Trophoblast cell (in vitro differentiated cells and primary cell): ENCODE results near the gene B4GALNT3.

ENCODE experiments used
- DNase-seq, 2 donors: peaks; one replicate each; pipeline ENCODE4 v3.0.0-alpha.2; 2016
- H2AFZ ChIP-seq: 2 replicates; pipeline ENCODE4 v1.6.1; 2013; ENCODE audit warnings: low read length, moderate library complexity, mild to moderate bottlenecking; ENCODE audit not compliant: insufficient read depth, poor library complexity
- H2AK5ac ChIP-seq: 2 replicates; pipeline ENCODE4 v1.6.1; 2013; ENCODE audit warnings: mild to moderate bottlenecking, low read length
- H2BK120ac ChIP-seq: 2 replicates; pipeline ENCODE4 v1.6.1; 2013; ENCODE audit warnings: low read length, mild to moderate bottlenecking, moderate library complexity; ENCODE audit not compliant: insufficient read depth, poor library complexity
- H2BK12ac ChIP-seq: 2 replicates; pipeline ENCODE4 v1.6.1; 2013; ENCODE audit warnings: mild to moderate bottlenecking, low read length, moderate library complexity
- H2BK5ac ChIP-seq: 2 replicates; pipeline ENCODE4 v1.6.1; 2013; ENCODE audit warnings: low read length, low read depth, moderate library complexity, mild to moderate bottlenecking; ENCODE audit not compliant: poor library complexity
- H3K14ac ChIP-seq: 2 replicates; pipeline ENCODE4 v1.6.1; 2013; ENCODE audit warnings: mild to moderate bottlenecking, low read length
- H3K18ac ChIP-seq: 2 replicates; pipeline ENCODE4 v1.6.1; 2013; ENCODE audit warnings: mild to moderate bottlenecking, low read length
- H3K23ac ChIP-seq: 2 replicates; pipeline ENCODE4 v1.6.1; 2013; ENCODE audit warnings: low read length
- H3K27ac ChIP-seq: 2 replicates; pipeline ENCODE4 v1.5.1; 2013; ENCODE audit warnings: low read depth, mild to moderate bottlenecking, inconsistent platforms, low read length, moderate library complexity
- H3K27me3 ChIP-seq: 2 replicates; pipeline ENCODE4 v1.6.1; 2013; ENCODE audit warnings: inconsistent platforms, mild to moderate bottlenecking, low read length, moderate library complexity; ENCODE audit not compliant: insufficient read depth
- H3K36me3 ChIP-seq, 2 experiments: 1 replicate in 1 of 2; 2 replicates in 1 of 2; pipeline ENCODE4 v1.6.1; 2013; ENCODE audit warnings: low read length in 2 of 2, mild to moderate bottlenecking in 2 of 2, moderate library complexity in 1 of 2; ENCODE audit not compliant: insufficient read depth in 2 of 2, control insufficient read depth in 1 of 2
- H3K4ac ChIP-seq: 2 replicates; pipeline ENCODE4 v1.6.1; 2013; ENCODE audit warnings: low read depth, mild to moderate bottlenecking, low read length, moderate library complexity
- H3K4me1 ChIP-seq, 2 experiments: 1 replicate in 1 of 2; 2 replicates in 1 of 2; pipeline ENCODE4 v1.6.1; 2013; ENCODE audit warnings: low read length in 2 of 2, mild to moderate bottlenecking in 2 of 2, moderate library complexity in 1 of 2; ENCODE audit not compliant: insufficient read depth in 2 of 2, control insufficient read depth in 1 of 2
- H3K4me2 ChIP-seq: 2 replicates; pipeline ENCODE4 v1.6.1; 2013; ENCODE audit warnings: inconsistent platforms, mild to moderate bottlenecking, low read length, moderate library complexity
- H3K4me3 ChIP-seq: 2 replicates; pipeline ENCODE4 v1.5.1; 2013; ENCODE audit warnings: mild to moderate bottlenecking, low read depth, low read length, inconsistent platforms
- H3K79me1 ChIP-seq: one replicate; pipeline ENCODE4 v1.6.1; 2013; ENCODE audit warnings: low read length
- H3K79me2 ChIP-seq: 2 replicates; pipeline ENCODE4 v1.6.1; 2013; ENCODE audit warnings: low read length, mild to moderate bottlenecking; ENCODE audit not compliant: control insufficient read depth, insufficient read depth, poor library complexity
- H3K9ac ChIP-seq: 2 replicates; pipeline ENCODE4 v1.6.1; 2013; ENCODE audit warnings: mild to moderate bottlenecking, low read length
- H3K9me3 ChIP-seq: 2 replicates; pipeline ENCODE4 v1.6.1; 2013; ENCODE audit warnings: low read depth, mild to moderate bottlenecking, control low read depth, inconsistent platforms, low read length; ENCODE audit not compliant: insufficient read depth
- H4K12ac ChIP-seq: 2 replicates; pipeline ENCODE4 v1.6.1; 2013; ENCODE audit warnings: low read depth, mild to moderate bottlenecking, low read length, moderate library complexity
- H4K8ac ChIP-seq: 2 replicates; pipeline ENCODE4 v1.6.1; 2013; ENCODE audit warnings: low read depth, mild to moderate bottlenecking, low read length, moderate library complexity
- H4K91ac ChIP-seq: one replicate; pipeline ENCODE4 v1.6.1; 2013; ENCODE audit warnings: low read depth, mild to moderate bottlenecking, low read length, moderate library complexity
- WGBS: extraction: QIAGEN DNeasy Blood & Tissue Kit; methylation state at CpG from one replicate; pipeline ENCODE4 v1.1.7; 2013; ENCODE audit warnings: missing lambda C conversion rate; ENCODE audit not compliant: insufficient read length, insufficient coverage; ENCODE audit errors: extremely low coverage; 5-methylcytosine and 5-hydroxymethylcytosine counted together

Gene B4GALNT3

DNA sequence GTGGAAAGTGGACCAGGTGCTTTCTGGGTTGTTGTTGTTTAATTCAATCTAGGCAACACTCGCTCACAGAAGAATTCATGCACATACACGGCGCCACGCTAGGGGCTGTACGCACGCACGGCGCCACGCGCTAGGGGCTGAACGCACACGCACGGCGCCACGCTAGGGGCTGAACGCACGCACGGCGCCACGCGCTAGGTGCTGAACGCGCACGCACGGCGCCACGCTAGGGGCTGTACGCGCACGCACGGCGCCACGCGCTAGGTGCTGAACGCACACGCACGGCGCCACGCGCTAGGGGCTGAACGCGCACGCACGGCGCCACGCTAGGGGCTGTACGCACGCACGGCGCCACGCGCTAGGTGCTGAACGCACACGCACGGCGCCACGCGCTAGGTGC lies 149.2 kb downstream of the B4GALNT3 start:
- DNase-seq = peak; percentile 72 to 78
- Histone ChIP-seq H4K8ac (no peak overlapping the region), H3K4me3 (no peak overlapping the region), H4K91ac (no peak overlapping the region), H3K9ac (no peak overlapping the region), H3K4me2 (no peak overlapping the region), H3K79me2 (no peaks in the 10 kb centered on the region), H3K14ac (no peak overlapping the region), H3K27me3 (no peaks in the 10 kb centered on the region), H3K18ac (no peak overlapping the region), H3K36me3 (no peaks in the 10 kb centered on the region), H2AFZ (no peak overlapping the region), H3K79me1 (no peaks in the 10 kb centered on the region), H3K4ac (no peak overlapping the region), H4K12ac (no peak overlapping the region), H3K23ac (no peak overlapping the region), H3K9me3 (no peaks in the 10 kb centered on the region), H2AK5ac (no peak overlapping the region), H3K4me1 (peaks cover 5 to 9% of the 10 kb centered on the region in 2 experiments), H2BK120ac (no peak overlapping the region), H2BK5ac (no peak overlapping the region), H3K27ac (no peak overlapping the region), H2BK12ac (no peak overlapping the region)
- no CpG with 5 or more reads among the region's 58 CpGs for WGBS

DNA sequence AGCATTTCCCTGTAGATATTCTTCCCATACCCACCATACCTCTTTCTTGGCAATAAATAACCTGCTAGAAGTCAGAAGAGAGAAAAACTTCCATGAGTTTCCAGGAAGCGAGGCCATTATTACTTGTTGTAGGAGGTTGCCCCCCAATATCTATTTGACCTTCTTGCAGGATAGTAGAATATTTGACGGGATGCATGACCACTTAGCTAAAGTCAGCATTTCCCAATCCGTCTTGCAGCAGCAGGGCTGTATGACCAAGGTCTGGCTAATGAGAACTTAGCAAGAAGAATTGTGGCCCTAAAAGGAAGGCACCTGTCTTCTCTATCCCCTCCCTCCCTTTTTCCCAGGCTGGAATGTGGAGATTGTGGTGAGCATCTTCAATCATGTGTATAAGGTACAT lies 152.0 kb downstream of the B4GALNT3 start:
- no peak overlapping the region for H4K12ac ChIP-seq
- no peaks in the 10 kb centered on the region for H3K79me2 ChIP-seq
- no peak overlapping the region for H3K18ac ChIP-seq
- DNase-seq = no peak
- no CpG with 5 or more reads among the region's 3 CpGs for WGBS
- no peak overlapping the region for H3K4me2 ChIP-seq
- no peaks in the 10 kb centered on the region for H3K9me3 ChIP-seq
- H3K4me1 ChIP-seq = peaks cover 5 to 9% of the 10 kb centered on the region in 2 experiments
- no peak overlapping the region for H4K8ac ChIP-seq
- no peak overlapping the region for H3K9ac ChIP-seq
- no peak overlapping the region for H2AK5ac ChIP-seq
- no peak overlapping the region for H3K27ac ChIP-seq
- no peak overlapping the region for H2BK12ac ChIP-seq
- H2BK5ac ChIP-seq = no peak overlapping the region
- no peak overlapping the region for H3K4ac ChIP-seq
- peaks cover 3% of the 10 kb centered on the region for H3K79me1 ChIP-seq
- no peak overlapping the region for H2BK120ac ChIP-seq
- H3K23ac ChIP-seq = no peak overlapping the region
- H3K27me3 ChIP-seq = no peaks in the 10 kb centered on the region
- no peak overlapping the region for H3K14ac ChIP-seq
- no peak overlapping the region for H4K91ac ChIP-seq
- H3K36me3 ChIP-seq = no peaks in the 10 kb centered on the region
- no peak overlapping the region for H3K4me3 ChIP-seq
- no peak overlapping the region for H2AFZ ChIP-seq

DNA sequence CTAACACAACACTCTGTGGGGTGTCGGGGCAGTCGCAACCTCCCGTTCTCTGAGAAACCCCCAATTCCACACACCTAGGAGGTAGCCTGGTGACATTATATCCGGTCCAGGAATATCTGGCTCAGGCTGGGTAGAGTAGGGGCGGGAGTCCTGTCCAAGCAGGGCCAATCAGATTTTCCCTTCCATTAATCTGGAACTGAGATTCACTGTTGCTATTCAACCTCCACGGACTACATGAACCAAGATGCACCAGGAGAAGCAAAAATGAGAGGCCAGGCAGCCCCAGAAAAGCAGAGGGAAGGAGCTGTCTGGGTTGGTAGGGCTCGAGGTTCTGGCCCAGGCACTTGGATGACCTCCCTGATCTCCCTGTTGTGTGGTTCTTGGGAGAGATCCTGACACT lies 152.6 kb downstream of the B4GALNT3 start:
- DNase-seq = no peak
- no peak overlapping the region for H3K4me2 ChIP-seq
- no peak overlapping the region for H3K4me3 ChIP-seq
- no peak overlapping the region for H2BK12ac ChIP-seq
- no peak overlapping the region for H3K4ac ChIP-seq
- no CpG with 5 or more reads among the region's 7 CpGs for WGBS
- no peak overlapping the region for H2BK120ac ChIP-seq
- no peak overlapping the region for H4K12ac ChIP-seq
- H3K4me1 ChIP-seq = peaks cover 5 to 12% of the 10 kb centered on the region in 2 experiments
- H3K27ac ChIP-seq = no peak overlapping the region
- H4K91ac ChIP-seq = no peak overlapping the region
- no peaks in the 10 kb centered on the region for H3K27me3 ChIP-seq
- H3K79me1 ChIP-seq = peaks cover 3% of the 10 kb centered on the region
- H3K14ac ChIP-seq = no peak overlapping the region
- H3K36me3 ChIP-seq = no peaks in the 10 kb centered on the region
- H2AFZ ChIP-seq = no peak overlapping the region
- H3K9me3 ChIP-seq = no peaks in the 10 kb centered on the region
- H2BK5ac ChIP-seq = no peak overlapping the region
- no peak overlapping the region for H3K9ac ChIP-seq
- H3K79me2 ChIP-seq = no peaks in the 10 kb centered on the region
- no peak overlapping the region for H4K8ac ChIP-seq
- no peak overlapping the region for H2AK5ac ChIP-seq
- no peak overlapping the region for H3K18ac ChIP-seq
- H3K23ac ChIP-seq = no peak overlapping the region

DNA sequence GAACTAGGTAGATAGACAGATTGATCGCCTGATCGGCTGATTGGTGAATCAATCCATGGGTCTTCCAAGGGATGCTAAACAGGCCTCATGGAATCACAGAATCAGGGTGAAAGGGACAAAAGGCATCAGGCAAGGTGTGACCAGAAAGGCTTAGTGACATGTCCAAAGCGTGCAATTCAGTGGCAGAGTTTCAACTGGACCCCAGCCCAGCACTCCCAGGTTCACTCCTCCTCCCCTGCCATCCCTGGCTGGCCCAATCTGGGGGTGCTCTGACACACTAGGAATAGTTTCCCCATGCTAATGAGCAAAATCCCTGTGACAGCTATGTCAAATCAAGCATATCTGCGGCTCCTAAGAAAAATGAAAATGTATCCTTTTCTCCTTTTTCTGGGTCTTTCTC lies 153.1 kb downstream of the B4GALNT3 start:
- no peak overlapping the region for H2AFZ ChIP-seq
- H2BK5ac ChIP-seq = no peak overlapping the region
- H3K79me1 ChIP-seq = peaks cover 4% of the 10 kb centered on the region
- H3K4me2 ChIP-seq = no peak overlapping the region
- no peaks in the 10 kb centered on the region for H3K9me3 ChIP-seq
- H3K36me3 ChIP-seq = no peaks in the 10 kb centered on the region
- no peak overlapping the region for H2BK12ac ChIP-seq
- no peak overlapping the region for H3K18ac ChIP-seq
- no peak overlapping the region for H3K9ac ChIP-seq
- H2AK5ac ChIP-seq = no peak overlapping the region
- H3K4ac ChIP-seq = no peak overlapping the region
- H3K4me3 ChIP-seq = no peak overlapping the region
- no peak overlapping the region for H4K12ac ChIP-seq
- no peak overlapping the region for H2BK120ac ChIP-seq
- no peak overlapping the region for H3K14ac ChIP-seq
- no peak overlapping the region for H4K91ac ChIP-seq
- no peak overlapping the region for H3K27ac ChIP-seq
- no CpG with 5 or more reads among the region's 4 CpGs for WGBS
- no peaks in the 10 kb centered on the region for H3K27me3 ChIP-seq
- H3K4me1 ChIP-seq = peaks cover 5 to 12% of the 10 kb centered on the region in 2 experiments
- no peak overlapping the region for H3K23ac ChIP-seq
- no peak overlapping the region for H4K8ac ChIP-seq
- no peaks in the 10 kb centered on the region for H3K79me2 ChIP-seq
- DNase-seq = no peak
